SK-N-SH (cell line): ENCODE data around the gene NLK.

Experiments used
- EP300 ChIP-seq, 2 experiments: IDR thresholded peaks; 2 replicates each; pipeline versions ENCODE4 v1.4.0 to v1.6.1; 2012; ENCODE audit warnings: borderline replicate concordance in 1 of 2, low read depth in 1 of 2, low read length in 1 of 2
- EZH2phosphoT487 ChIP-seq: fragments of 200-600 bp; sonication (generic); IDR thresholded peaks from 2 replicates; pipeline ENCODE4 v1.6.1; 2017; ENCODE audit warnings: low read depth, mixed run types, mild to moderate bottlenecking, antibody characterized with exemption, moderate library complexity, borderline replicate concordance
- FOXM1 ChIP-seq: IDR thresholded peaks from 2 replicates; pipeline ENCODE4 v1.4.0; 2012; ENCODE audit warnings: low read depth, mild to moderate bottlenecking
- GABPA ChIP-seq: IDR thresholded peaks from 2 replicates; pipeline ENCODE4 v1.4.0; 2012; ENCODE audit warnings: low read depth, mild to moderate bottlenecking
- JUND ChIP-seq: IDR thresholded peaks from 2 replicates; pipeline ENCODE4 v1.4.0; 2012
- MEF2A ChIP-seq: IDR thresholded peaks from 2 replicates; pipeline ENCODE4 v1.4.0; 2012; ENCODE audit warnings: low read depth, borderline replicate concordance
- NFIC ChIP-seq: IDR thresholded peaks from 2 replicates; pipeline ENCODE4 v1.4.0; 2012; ENCODE audit warnings: borderline replicate concordance
- PBX3 ChIP-seq: IDR thresholded peaks from 2 replicates; pipeline ENCODE4; 2012
- SMC3 ChIP-seq: IDR thresholded peaks from 2 replicates; pipeline ENCODE4 v1.6.1; 2012; ENCODE audit warnings: low read depth, low read length, improper control_type of control experiment
- TAF1 ChIP-seq: IDR thresholded peaks from 2 replicates; pipeline ENCODE4 v1.6.1; 2012; ENCODE audit warnings: low read depth, mild to moderate bottlenecking, low read length, moderate library complexity, borderline replicate concordance
- TF ChIP-seq, protein P1 (sequence below): IDR thresholded peaks from 2 replicates; pipeline ENCODE4 v1.6.1; 2012; ENCODE audit warnings: mild to moderate bottlenecking, low read depth, low read length, moderate library complexity
- TF ChIP-seq, protein P2 (sequence below): fragments of 200-600 bp; sonication (generic); IDR thresholded peaks from 2 replicates; pipeline ENCODE4 v1.6.1; 2017; ENCODE audit warnings: antibody characterized with exemption, mild to moderate bottlenecking, moderate library complexity
- TF ChIP-seq, protein P3 (sequence below): IDR thresholded peaks from 2 replicates; pipeline ENCODE4 v1.4.0; 2012; ENCODE audit warnings: low read depth, borderline replicate concordance

DNA sequence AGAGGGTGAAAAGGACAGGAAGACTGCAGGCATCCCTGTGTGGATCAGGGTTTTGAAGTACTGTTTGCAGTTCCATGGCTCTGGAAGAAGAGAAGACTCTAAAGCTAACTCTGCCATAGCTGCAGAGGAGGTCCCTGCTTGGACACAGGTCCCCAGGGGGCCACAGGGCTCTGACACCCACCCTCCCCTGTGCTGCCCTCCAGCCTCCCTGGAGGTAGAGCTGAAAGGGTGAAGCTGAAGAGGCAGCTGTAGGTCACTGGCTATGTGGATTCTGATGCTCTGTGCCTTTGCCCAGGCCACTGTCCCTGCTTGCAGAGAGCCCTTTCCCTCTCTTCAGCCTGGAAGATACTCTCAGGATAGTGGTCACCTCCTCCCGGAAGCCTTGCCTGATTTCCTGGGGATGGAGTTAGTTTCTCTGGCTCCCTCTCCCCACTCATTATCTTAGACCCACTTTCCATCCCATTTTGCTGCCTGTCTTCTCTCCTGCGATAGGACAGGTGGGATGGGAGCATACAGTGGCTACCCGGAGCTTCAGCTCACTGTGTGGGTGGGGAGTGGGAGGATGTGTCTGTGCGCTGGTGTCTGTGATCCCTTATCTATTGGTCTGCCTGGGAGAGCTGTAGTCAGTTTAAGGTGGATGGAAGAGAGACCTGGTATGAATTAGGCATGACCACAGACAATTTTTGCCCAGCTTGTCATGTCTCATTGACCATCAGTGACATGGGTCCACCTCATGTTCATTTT lies 186.7 kb downstream of the NLK start:
- TF ChIP-seq, protein P1, sequence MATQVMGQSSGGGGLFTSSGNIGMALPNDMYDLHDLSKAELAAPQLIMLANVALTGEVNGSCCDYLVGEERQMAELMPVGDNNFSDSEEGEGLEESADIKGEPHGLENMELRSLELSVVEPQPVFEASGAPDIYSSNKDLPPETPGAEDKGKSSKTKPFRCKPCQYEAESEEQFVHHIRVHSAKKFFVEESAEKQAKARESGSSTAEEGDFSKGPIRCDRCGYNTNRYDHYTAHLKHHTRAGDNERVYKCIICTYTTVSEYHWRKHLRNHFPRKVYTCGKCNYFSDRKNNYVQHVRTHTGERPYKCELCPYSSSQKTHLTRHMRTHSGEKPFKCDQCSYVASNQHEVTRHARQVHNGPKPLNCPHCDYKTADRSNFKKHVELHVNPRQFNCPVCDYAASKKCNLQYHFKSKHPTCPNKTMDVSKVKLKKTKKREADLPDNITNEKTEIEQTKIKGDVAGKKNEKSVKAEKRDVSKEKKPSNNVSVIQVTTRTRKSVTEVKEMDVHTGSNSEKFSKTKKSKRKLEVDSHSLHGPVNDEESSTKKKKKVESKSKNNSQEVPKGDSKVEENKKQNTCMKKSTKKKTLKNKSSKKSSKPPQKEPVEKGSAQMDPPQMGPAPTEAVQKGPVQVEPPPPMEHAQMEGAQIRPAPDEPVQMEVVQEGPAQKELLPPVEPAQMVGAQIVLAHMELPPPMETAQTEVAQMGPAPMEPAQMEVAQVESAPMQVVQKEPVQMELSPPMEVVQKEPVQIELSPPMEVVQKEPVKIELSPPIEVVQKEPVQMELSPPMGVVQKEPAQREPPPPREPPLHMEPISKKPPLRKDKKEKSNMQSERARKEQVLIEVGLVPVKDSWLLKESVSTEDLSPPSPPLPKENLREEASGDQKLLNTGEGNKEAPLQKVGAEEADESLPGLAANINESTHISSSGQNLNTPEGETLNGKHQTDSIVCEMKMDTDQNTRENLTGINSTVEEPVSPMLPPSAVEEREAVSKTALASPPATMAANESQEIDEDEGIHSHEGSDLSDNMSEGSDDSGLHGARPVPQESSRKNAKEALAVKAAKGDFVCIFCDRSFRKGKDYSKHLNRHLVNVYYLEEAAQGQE: no peak
- TF ChIP-seq SMC3 (no peak), PBX3 (no peak), GABPA (no peak), JUND (no peak), NFIC (no peak), EZH2phosphoT487 (no peak), FOXM1 (no peak), TAF1 (no peak), EP300 (IDR thresholded peaks at IDR 0.05; ENCODE audit: borderline replicate concordance in 1 of 2, low read depth in 1 of 2, low read length in 1 of 2) (0 out of 4 replicates have a peak, but pooled peaks of 1 of the 2 experiments have one; percentile 10), MEF2A (no peak)
- TF ChIP-seq, protein P2, sequence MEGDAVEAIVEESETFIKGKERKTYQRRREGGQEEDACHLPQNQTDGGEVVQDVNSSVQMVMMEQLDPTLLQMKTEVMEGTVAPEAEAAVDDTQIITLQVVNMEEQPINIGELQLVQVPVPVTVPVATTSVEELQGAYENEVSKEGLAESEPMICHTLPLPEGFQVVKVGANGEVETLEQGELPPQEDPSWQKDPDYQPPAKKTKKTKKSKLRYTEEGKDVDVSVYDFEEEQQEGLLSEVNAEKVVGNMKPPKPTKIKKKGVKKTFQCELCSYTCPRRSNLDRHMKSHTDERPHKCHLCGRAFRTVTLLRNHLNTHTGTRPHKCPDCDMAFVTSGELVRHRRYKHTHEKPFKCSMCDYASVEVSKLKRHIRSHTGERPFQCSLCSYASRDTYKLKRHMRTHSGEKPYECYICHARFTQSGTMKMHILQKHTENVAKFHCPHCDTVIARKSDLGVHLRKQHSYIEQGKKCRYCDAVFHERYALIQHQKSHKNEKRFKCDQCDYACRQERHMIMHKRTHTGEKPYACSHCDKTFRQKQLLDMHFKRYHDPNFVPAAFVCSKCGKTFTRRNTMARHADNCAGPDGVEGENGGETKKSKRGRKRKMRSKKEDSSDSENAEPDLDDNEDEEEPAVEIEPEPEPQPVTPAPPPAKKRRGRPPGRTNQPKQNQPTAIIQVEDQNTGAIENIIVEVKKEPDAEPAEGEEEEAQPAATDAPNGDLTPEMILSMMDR: no peak
- TF ChIP-seq, protein P3, sequence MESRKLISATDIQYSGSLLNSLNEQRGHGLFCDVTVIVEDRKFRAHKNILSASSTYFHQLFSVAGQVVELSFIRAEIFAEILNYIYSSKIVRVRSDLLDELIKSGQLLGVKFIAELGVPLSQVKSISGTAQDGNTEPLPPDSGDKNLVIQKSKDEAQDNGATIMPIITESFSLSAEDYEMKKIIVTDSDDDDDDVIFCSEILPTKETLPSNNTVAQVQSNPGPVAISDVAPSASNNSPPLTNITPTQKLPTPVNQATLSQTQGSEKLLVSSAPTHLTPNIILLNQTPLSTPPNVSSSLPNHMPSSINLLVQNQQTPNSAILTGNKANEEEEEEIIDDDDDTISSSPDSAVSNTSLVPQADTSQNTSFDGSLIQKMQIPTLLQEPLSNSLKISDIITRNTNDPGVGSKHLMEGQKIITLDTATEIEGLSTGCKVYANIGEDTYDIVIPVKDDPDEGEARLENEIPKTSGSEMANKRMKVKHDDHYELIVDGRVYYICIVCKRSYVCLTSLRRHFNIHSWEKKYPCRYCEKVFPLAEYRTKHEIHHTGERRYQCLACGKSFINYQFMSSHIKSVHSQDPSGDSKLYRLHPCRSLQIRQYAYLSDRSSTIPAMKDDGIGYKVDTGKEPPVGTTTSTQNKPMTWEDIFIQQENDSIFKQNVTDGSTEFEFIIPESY: no peak
